Bronchial epithelial cell (primary cell): ENCODE measurements around the gene DLGAP1. TPM values are rescaled to one million over a fixed set of nuclear protein-coding genes. Genes with fewer than 3 reads are reported as not detected.
A peak's percentile ranks its signal among the peaks of the same experiment; 100 is the strongest.

ENCODE experiments used
- DNase-seq: peaks from one replicate; pipeline ENCODE4 v3.0.0-alpha.2; 2010; ENCODE audit warnings: low read depth
- FAIRE-seq: peaks from 2 replicates; lab custom pipeline; 2011; peaks lifted over from hg19 to GRCh38; lab: Jason Lieb, UNC
- H3K27me3 ChIP-seq: 2 replicates; pipeline ENCODE4 v1.5.1; 2011; ENCODE audit warnings: low read length; ENCODE audit not compliant: control insufficient read depth, insufficient read depth
- H3K36me3 ChIP-seq: 2 replicates; pipeline ENCODE4 v1.5.1; 2011; ENCODE audit warnings: low read length; ENCODE audit not compliant: control insufficient read depth, insufficient read depth
- H3K4me3 ChIP-seq: 2 replicates; pipeline ENCODE4 v1.5.1; 2011; ENCODE audit warnings: mild to moderate bottlenecking, low read depth, low read length, control low read depth
- total RNA-seq: library from RNA; depleted of rRNA; stranded (reverse); fragments of >200 nt; gene quantifications from 2 replicates; pipeline ENCODE4 v1.2.1, GENCODE V29; 2014
- TF ChIP-seq, protein P1 (sequence below): IDR thresholded peaks from 2 replicates; pipeline ENCODE4 v1.5.1; 2011; ENCODE audit warnings: mild to moderate bottlenecking, moderate library complexity, low read length, control low read depth, inconsistent platforms; ENCODE audit not compliant: insufficient read depth, severe bottlenecking

Gene DLGAP1
- total RNA-seq, 1 donor from 2014 or later, result not detected

DNA sequence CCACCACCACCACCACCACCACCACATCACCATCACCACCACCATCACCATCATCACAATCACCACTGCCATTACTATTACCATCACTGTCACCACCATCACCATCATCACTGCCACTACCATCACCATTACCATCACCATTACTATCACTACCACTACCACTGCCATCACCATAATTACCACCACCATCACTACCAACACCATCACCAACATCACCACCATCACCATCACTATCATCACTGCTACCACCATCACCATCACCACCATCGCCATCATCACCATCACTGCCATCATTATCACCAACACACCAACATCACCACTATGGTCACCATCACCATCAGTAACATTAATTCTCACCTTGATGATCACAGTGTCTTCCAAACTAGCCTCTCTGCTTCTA is 713.8 kb downstream of the DLGAP1 start:
- DNase-seq, result no peak
- TF ChIP-seq, protein P1, sequence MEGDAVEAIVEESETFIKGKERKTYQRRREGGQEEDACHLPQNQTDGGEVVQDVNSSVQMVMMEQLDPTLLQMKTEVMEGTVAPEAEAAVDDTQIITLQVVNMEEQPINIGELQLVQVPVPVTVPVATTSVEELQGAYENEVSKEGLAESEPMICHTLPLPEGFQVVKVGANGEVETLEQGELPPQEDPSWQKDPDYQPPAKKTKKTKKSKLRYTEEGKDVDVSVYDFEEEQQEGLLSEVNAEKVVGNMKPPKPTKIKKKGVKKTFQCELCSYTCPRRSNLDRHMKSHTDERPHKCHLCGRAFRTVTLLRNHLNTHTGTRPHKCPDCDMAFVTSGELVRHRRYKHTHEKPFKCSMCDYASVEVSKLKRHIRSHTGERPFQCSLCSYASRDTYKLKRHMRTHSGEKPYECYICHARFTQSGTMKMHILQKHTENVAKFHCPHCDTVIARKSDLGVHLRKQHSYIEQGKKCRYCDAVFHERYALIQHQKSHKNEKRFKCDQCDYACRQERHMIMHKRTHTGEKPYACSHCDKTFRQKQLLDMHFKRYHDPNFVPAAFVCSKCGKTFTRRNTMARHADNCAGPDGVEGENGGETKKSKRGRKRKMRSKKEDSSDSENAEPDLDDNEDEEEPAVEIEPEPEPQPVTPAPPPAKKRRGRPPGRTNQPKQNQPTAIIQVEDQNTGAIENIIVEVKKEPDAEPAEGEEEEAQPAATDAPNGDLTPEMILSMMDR, result no peak
- no peaks in the 10 kb centered on the region for H3K36me3 ChIP-seq
- H3K27me3 ChIP-seq, result no peaks in the 10 kb centered on the region
- H3K4me3 ChIP-seq, result no peak overlapping the region
- FAIRE-seq, result peak; percentile 89

DNA sequence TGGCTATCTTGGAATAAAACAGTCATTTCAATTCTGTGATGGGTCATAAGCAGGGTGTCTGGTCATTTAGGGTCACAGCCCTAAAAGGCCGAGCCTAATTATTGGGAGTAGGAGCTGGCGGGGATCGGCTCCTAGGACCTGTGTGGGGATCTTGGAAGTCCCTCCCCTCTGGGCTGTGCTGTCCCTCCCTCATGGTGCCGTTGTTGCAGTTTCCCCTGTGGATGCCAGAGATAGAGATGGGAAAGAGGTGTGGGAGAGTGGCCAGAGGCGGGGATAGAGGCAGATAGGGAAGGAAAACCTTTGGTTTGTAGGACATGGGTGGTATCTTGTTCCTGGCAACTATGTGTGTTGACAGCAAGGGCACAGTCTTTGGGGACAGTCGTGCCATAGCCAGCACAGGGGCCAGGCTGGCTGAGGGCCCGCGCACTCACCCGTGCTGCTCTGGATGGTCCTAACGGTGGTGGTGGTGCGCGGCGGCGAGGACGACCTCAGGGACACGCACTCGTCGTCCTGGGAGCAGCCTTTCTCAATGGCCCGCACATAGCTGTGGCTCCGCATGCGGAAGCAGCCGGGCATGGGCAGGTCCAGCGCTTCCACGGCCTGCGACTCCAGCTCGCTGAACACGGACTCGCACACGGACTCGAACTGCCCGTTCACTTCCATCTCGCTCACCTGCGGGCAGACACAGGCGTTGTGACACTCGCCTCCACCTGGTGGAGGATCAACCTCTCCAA is 726.2 kb downstream of the DLGAP1 start:
- no peak for FAIRE-seq
- Histone ChIP-seq H3K4me3 (no peak overlapping the region), H3K27me3 (no peaks in the 10 kb centered on the region), H3K36me3 (no peaks in the 10 kb centered on the region)
- DNase-seq, result no peak
- TF ChIP-seq, protein P1, result no peak

DNA sequence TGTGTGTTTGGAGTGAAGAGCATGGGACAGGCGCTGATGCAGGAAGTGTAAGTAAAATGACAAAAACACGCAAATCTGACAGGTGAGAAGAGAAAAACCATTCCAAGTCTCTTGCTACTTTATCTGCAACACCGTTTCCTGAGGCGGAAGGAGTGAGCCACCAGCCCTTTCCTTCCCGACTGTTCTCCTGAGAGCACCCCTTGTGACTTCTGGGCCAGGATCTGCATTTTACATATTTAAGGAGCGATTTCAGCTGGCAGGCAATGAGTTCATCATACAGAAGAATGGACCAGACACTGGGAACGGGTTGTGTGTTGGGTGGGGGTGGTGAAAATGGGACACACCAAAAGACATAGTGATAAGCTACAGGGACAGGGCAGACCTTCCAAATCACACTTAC is 727.8 kb downstream of the DLGAP1 start:
- H3K4me3 ChIP-seq, result no peak overlapping the region
- FAIRE-seq, result no peak
- H3K27me3 ChIP-seq, result no peaks in the 10 kb centered on the region
- DNase-seq, result no peak
- no peaks in the 10 kb centered on the region for H3K36me3 ChIP-seq
- TF ChIP-seq, protein P1, result no peak

DNA sequence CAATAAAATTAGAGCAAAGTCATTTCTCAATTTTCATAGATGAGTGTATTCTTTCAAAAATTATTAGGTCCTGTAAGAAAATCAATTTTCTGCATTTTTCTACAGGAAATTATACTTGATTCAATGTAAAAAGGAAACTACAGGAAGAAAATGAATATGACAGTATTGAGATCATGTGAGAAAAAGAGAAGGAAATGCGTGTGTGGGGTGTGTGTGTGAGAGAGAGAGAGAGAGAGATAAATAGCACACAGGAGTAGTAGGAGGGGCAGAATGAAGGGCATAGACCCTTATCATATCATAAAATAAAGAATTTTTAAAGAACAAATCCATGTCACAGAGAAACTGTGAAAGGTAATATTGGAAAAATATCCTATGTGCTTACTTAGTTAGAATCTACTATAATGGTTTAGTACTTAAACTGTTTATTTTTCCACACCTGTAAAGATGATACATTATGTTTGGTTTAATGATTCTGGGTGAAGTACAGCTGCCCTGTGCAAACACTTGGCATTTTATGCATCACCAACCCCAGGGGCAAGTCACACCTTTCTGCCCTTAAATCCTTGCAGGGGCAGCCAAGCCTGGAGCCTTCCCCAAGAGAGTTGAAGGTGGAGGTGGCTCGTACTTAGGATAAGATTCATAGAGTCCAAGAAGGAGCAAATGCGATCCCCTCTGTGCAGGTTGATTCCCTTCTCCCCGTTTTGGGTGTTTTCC is 728.7 kb downstream of the DLGAP1 start:
- Histone ChIP-seq H3K4me3 (no peak overlapping the region), H3K36me3 (no peaks in the 10 kb centered on the region), H3K27me3 (no peaks in the 10 kb centered on the region)
- DNase-seq, result no peak
- TF ChIP-seq, protein P1, result no peak
- FAIRE-seq, result no peak

- TF ChIP-seq, protein P1, result no peak
- Histone ChIP-seq H3K27me3 (no peaks in the 10 kb centered on the region), H3K36me3 (no peaks in the 10 kb centered on the region), H3K4me3 (no peak overlapping the region)
- FAIRE-seq (no peak), DNase-seq (no peak)
Measured at GRCh38 chr18:3725115-3725514, 730.0 kb downstream of the DLGAP1 start.
